ENCODE results near the gene SMURF1. TPM values are rescaled to one million over a fixed set of nuclear protein-coding genes. Genes with fewer than 3 reads are reported as not detected.

Gene SMURF1
- total RNA-seq, 4 donors from 2014 or later: 25.3 to 47.5 (median 36.5) TPM

- H3K27ac ChIP-seq: no peak overlapping the region
These were observed 116.1 kb downstream of the SMURF1 start for GRCh38 chr7:99027841-99028240.

DNA sequence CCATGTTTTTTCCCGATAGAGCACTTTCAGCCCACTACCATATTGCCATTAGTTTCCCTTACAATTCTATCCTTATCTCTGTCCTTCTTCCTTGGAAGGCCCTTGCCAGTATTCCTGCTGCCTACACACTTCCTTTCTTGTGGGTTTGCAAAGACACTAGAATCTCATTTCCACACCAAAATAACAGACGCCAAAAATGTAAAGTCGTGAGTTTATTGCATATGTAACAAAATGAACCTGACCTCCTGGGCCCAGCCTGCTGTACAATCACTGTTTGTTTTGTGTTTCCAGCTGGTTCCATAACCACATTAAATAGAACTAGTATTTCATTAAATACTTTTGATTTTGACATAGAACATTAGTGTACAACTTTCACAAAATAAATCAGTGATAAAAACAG lies 116.7 kb downstream of the SMURF1 start:
- Histone ChIP-seq H3K9me3 (no peaks in the 10 kb centered on the region), H3K27me3 (no peaks in the 10 kb centered on the region), H3K4me3 (no peak overlapping the region), H3K36me3 (peaks cover 0 to 33% (median 15%) of the 10 kb centered on the region in 4 donors), H3K27ac (no peak overlapping the region), H3K4me1 (peaks cover 0 to 25% (median 18%) of the 10 kb centered on the region in 4 donors)
- TF ChIP-seq, protein P1, sequence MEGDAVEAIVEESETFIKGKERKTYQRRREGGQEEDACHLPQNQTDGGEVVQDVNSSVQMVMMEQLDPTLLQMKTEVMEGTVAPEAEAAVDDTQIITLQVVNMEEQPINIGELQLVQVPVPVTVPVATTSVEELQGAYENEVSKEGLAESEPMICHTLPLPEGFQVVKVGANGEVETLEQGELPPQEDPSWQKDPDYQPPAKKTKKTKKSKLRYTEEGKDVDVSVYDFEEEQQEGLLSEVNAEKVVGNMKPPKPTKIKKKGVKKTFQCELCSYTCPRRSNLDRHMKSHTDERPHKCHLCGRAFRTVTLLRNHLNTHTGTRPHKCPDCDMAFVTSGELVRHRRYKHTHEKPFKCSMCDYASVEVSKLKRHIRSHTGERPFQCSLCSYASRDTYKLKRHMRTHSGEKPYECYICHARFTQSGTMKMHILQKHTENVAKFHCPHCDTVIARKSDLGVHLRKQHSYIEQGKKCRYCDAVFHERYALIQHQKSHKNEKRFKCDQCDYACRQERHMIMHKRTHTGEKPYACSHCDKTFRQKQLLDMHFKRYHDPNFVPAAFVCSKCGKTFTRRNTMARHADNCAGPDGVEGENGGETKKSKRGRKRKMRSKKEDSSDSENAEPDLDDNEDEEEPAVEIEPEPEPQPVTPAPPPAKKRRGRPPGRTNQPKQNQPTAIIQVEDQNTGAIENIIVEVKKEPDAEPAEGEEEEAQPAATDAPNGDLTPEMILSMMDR (IDR thresholded peaks at IDR 0.05): no peak
- TF ChIP-seq POLR2AphosphoS5 (IDR thresholded peaks at IDR 0.05): no peak
- no peak for TF ChIP-seq POLR2A (IDR thresholded peaks at IDR 0.05)
- TF ChIP-seq EP300 (IDR thresholded peaks at IDR 0.05; ENCODE audit: low read depth): no peak
- intact Hi-C loops (cut with DNase I; ENCODE audit: low total_unique reads): no loop called here
- WGBS, 2 donors (ENCODE audit: low coverage in 1 of 2): 66 to 83% methylated on average over 3 of the region's 3 CpGs
- no peak for DNase-seq
- in situ Hi-C loops (cut with MboI; ENCODE audit: low pct_ligation_motif_present in 1 of 4, low pct_unique_long_range_greater_than_20kb in 1 of 4, low sequenced_read_pairs in 3 of 4): no loop called here

More at GRCh38 chr7:99027841-99028240, 116.1 kb downstream of the SMURF1 start:
- TF ChIP-seq, protein P1 (IDR thresholded peaks at IDR 0.05): no peak
- TF ChIP-seq POLR2AphosphoS5 (IDR thresholded peaks at IDR 0.05) (no peak), POLR2A (IDR thresholded peaks at IDR 0.05) (no peak), EP300 (IDR thresholded peaks at IDR 0.05; ENCODE audit: low read depth) (no peak)
- Histone ChIP-seq H3K27me3 (no peaks in the 10 kb centered on the region), H3K4me3 (no peak overlapping the region), H3K4me1 (peaks cover 0 to 19% (median 14%) of the 10 kb centered on the region in 4 donors), H3K36me3 (peaks cover 0 to 37% (median 18%) of the 10 kb centered on the region in 4 donors), H3K9me3 (no peaks in the 10 kb centered on the region)
- in situ Hi-C loops (cut with MboI; ENCODE audit: low pct_ligation_motif_present in 1 of 4, low pct_unique_long_range_greater_than_20kb in 1 of 4, low sequenced_read_pairs in 3 of 4) (no loop called here), intact Hi-C loops (cut with DNase I; ENCODE audit: low total_unique reads) (no loop called here)
- no peak for DNase-seq
- 95 to 100% methylated on average over 1 to 20 of the region's 20 CpGs for WGBS, 2 donors (ENCODE audit: low coverage in 1 of 2)

DNA sequence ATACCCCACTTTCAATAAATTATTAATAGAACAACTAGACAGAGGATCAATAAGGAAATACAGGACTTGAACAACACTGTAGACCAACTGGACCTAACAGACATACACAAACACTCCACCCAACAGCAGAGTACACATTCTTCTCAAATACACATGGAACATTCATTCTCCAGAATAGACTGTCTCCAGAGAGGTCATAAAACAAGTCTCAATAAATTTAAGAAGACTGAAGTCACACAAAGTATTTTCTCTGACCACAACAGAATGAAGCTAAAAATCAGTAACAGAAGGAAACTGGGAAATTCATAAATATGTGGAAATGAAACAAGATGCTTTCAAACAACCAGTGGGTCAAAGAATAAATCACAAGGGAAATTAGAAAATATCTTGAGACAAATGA lies 119.8 kb downstream of the SMURF1 start:
- TF ChIP-seq POLR2AphosphoS5 (IDR thresholded peaks at IDR 0.05): peak in 1 of 3 donors; percentile 38
- TF ChIP-seq, protein P1 (IDR thresholded peaks at IDR 0.05): no peak
- intact Hi-C loops (cut with DNase I; ENCODE audit: low total_unique reads) (no loop called here), in situ Hi-C loops (cut with MboI; ENCODE audit: low pct_ligation_motif_present in 1 of 4, low pct_unique_long_range_greater_than_20kb in 1 of 4, low sequenced_read_pairs in 3 of 4) (no loop called here)
- no peak for DNase-seq
- H3K36me3 ChIP-seq: peaks cover 0 to 10% (median 4%) of the 10 kb centered on the region in 4 donors
- H3K4me3 ChIP-seq: no peak overlapping the region
- H3K27me3 ChIP-seq: no peaks in the 10 kb centered on the region
- H3K9me3 ChIP-seq: no peaks in the 10 kb centered on the region
- peaks cover 0 to 36% (median 21%) of the 10 kb centered on the region in 4 donors for H3K4me1 ChIP-seq
- peak overlapping the region; percentile 29 to 62 (median 56) for H3K27ac ChIP-seq

- peaks cover 0 to 36% (median 21%) of the 10 kb centered on the region in 4 donors for H3K4me1 ChIP-seq
- H3K4me3 ChIP-seq: no peak overlapping the region
- peaks cover 0 to 4% (median 0%) of the 10 kb centered on the region in 4 donors for H3K36me3 ChIP-seq
- H3K27me3 ChIP-seq: no peaks in the 10 kb centered on the region
- TF ChIP-seq POLR2AphosphoS5 (IDR thresholded peaks at IDR 0.05) (no peak), POLR2A (IDR thresholded peaks at IDR 0.05) (no peak), EP300 (IDR thresholded peaks at IDR 0.05; ENCODE audit: low read depth) (no peak)
- TF ChIP-seq, protein P1 (IDR thresholded peaks at IDR 0.05): no peak
- 58 to 75% methylated on average over 1 to 3 of the region's 3 CpGs for WGBS, 2 donors (ENCODE audit: low coverage in 1 of 2)
- H3K9me3 ChIP-seq: no peaks in the 10 kb centered on the region
- DNase-seq: no peak
- in situ Hi-C loops (cut with MboI; ENCODE audit: low pct_ligation_motif_present in 1 of 4, low pct_unique_long_range_greater_than_20kb in 1 of 4, low sequenced_read_pairs in 3 of 4): no loop called here
- H3K27ac ChIP-seq: peak overlapping the region; percentile 18 to 47 (median 32)
- intact Hi-C loops (cut with DNase I; ENCODE audit: low total_unique reads): no loop called here
These were observed 121.9 kb downstream of the SMURF1 start for GRCh38 chr7:99021941-99022560.
